Upper lobe of right lung (tissue), 1 donor: ENCODE results near the gene RUNDC3A. TPM values are rescaled to one million over a fixed set of nuclear protein-coding genes. Genes with fewer than 3 reads are reported as not detected.

Experiments used
- ATAC-seq: fragments of 200-7000 bp; cut with Tn5 transposase; one replicate; pipeline ENCODE4 v1.9.1; 2020; ENCODE audit warnings: mild to moderate bottlenecking, moderate library complexity
- DNase-seq: peaks from one replicate; pipeline ENCODE4 v3.0.0-alpha.2; 2020
- H3K27ac ChIP-seq: fragments of 200-600 bp; one replicate; pipeline ENCODE4 v1.8.0; 2022
- H3K27me3 ChIP-seq: fragments of 200-600 bp; one replicate; pipeline ENCODE4 v1.8.0; 2022; ENCODE audit warnings: mild to moderate bottlenecking
- H3K36me3 ChIP-seq: fragments of 200-600 bp; one replicate; pipeline ENCODE4 v1.8.0; 2022
- H3K4me1 ChIP-seq: fragments of 200-600 bp; one replicate; pipeline ENCODE4 v1.8.0; 2022
- H3K4me3 ChIP-seq: fragments of 200-600 bp; one replicate; pipeline ENCODE4 v1.8.0; 2022; ENCODE audit warnings: mild to moderate bottlenecking
- H3K9me3 ChIP-seq: fragments of 200-600 bp; one replicate; pipeline ENCODE4 v1.8.0; 2022
- CTCF ChIP-seq: fragments of 200-600 bp; IDR thresholded peaks from one replicate; pipeline ENCODE4 v1.8.0; 2022; ENCODE audit warnings: antibody characterized with exemption
- intact Hi-C: fragments of 100-400 bp; cut with DNase I; formaldehyde crosslinking; loops from one replicate; pipeline ENCODE4 v1.11.0; 2022
- total RNA-seq: library from RNA; stranded (reverse); fragmentation: NEBNext Ultra II Directional; extraction: Animal tissue kit (Norgen Biotek cat#: 25700); gene quantifications from one replicate; pipeline ENCODE4 v1.2.1, GENCODE V29; 2021
- donor health status: DM: no; HTN: yes; CAD: no; lungs with severe emphysema.

RUNDC3A gene
- total RNA-seq, 1 donor from 2014 or later = 0.32 TPM

- Histone ChIP-seq H3K27me3 (no peaks in the 10 kb centered on the region), H3K4me3 (no peak overlapping the region), H3K4me1 (peaks cover 17% of the 10 kb centered on the region), H3K27ac (no peak overlapping the region), H3K9me3 (no peaks in the 10 kb centered on the region), H3K36me3 (no peaks in the 10 kb centered on the region)
- DNase-seq = no peak
- TF ChIP-seq CTCF = no peak
- no peak for ATAC-seq
- intact Hi-C loops = no loop called here
These were observed 24.4 kb upstream of the RUNDC3A start for GRCh38 chr17:44284024-44284400.

- intact Hi-C loops = no loop called here
- TF ChIP-seq CTCF = no peak
- ATAC-seq = no peak
These were observed 20.8 kb upstream of the RUNDC3A start for GRCh38 chr17:44287651-44288050.

GRCh38 chr17:44293509-44294226 is 14.7 kb upstream of the RUNDC3A start:
- ATAC-seq (no peak), DNase-seq (no peak)
- Histone ChIP-seq H3K4me1 (no peaks in the 10 kb centered on the region), H3K9me3 (no peaks in the 10 kb centered on the region), H3K36me3 (no peaks in the 10 kb centered on the region), H3K4me3 (no peak overlapping the region), H3K27ac (no peak overlapping the region), H3K27me3 (no peaks in the 10 kb centered on the region)
- no peak for TF ChIP-seq CTCF
- intact Hi-C loops = no loop called here

More at GRCh38 chr17:44287651-44288050, 20.8 kb upstream of the RUNDC3A start:
- no peaks in the 10 kb centered on the region for H3K27me3 ChIP-seq
- H3K4me1 ChIP-seq = no peaks in the 10 kb centered on the region
- no peaks in the 10 kb centered on the region for H3K9me3 ChIP-seq
- H3K27ac ChIP-seq = no peak overlapping the region
- no peak for DNase-seq
- no peaks in the 10 kb centered on the region for H3K36me3 ChIP-seq
- no peak overlapping the region for H3K4me3 ChIP-seq

- H3K27ac ChIP-seq = no peak overlapping the region
- no peaks in the 10 kb centered on the region for H3K27me3 ChIP-seq
- no peaks in the 10 kb centered on the region for H3K36me3 ChIP-seq
- no peak overlapping the region for H3K4me3 ChIP-seq
- no peaks in the 10 kb centered on the region for H3K4me1 ChIP-seq
- intact Hi-C loops = no loop called here
- ATAC-seq (no peak), DNase-seq (no peak)
- no peak for TF ChIP-seq CTCF
- H3K9me3 ChIP-seq = no peaks in the 10 kb centered on the region
These were observed 10.4 kb upstream of the RUNDC3A start for GRCh38 chr17:44297975-44298374.

GRCh38 chr17:44304651-44305050 is 3.8 kb upstream of the RUNDC3A start:
- Histone ChIP-seq H3K36me3 (no peaks in the 10 kb centered on the region), H3K27me3 (peaks cover 15% of the 10 kb centered on the region), H3K4me1 (peaks cover 19% of the 10 kb centered on the region), H3K4me3 (no peak overlapping the region), H3K27ac (no peak overlapping the region), H3K9me3 (no peaks in the 10 kb centered on the region)
- intact Hi-C loops = no loop called here
- TF ChIP-seq CTCF = no peak
- DNase-seq (no peak), ATAC-seq (no peak)
